ENCODE measurements around the gene EPN2. TPM values are rescaled to one million over a fixed set of nuclear protein-coding genes. Genes with fewer than 3 reads are reported as not detected.

Gene EPN2
- total RNA-seq, 4 donors from 2014 or later: 20.4 to 39.0 (median 31.6) TPM

GRCh38 chr17:19382531-19383444, 145.6 kb downstream of the EPN2 start:
- TF ChIP-seq CTCF (IDR thresholded peaks at IDR 0.05; ENCODE audit: low read depth): no peak

GRCh38 chr17:19383681-19384470, 146.7 kb downstream of the EPN2 start:
- no peak for TF ChIP-seq CTCF (IDR thresholded peaks at IDR 0.05; ENCODE audit: low read depth)

- no peak for TF ChIP-seq CTCF (IDR thresholded peaks at IDR 0.05; ENCODE audit: low read depth)
Observed at GRCh38 chr17:19384723-19385391, 147.7 kb downstream of the EPN2 start.

GRCh38 chr17:19385521-19385983, 148.4 kb downstream of the EPN2 start:
- no peak for TF ChIP-seq CTCF (IDR thresholded peaks at IDR 0.05; ENCODE audit: low read depth)

Small RNAs within 50 kb of the gene (small RNA-seq; reads per million reads assigned to genes)
- 9.1 reads per million, percentile 89 among the genes with 10 or more reads in this experiment for gene MIR1180

Other genes starting within 250 kb of the EPN2 start
- 1 to 10 TPM; 1.1 to 5.5 (median 2.9) TPM for gene FAM83G, start 232.6 kb upstream of the EPN2 start, total RNA-seq
- 1 to 10 TPM; 2.4 to 8.1 (median 4.8) TPM for gene GRAP, start 190.4 kb upstream of the EPN2 start, total RNA-seq
- gene GRAPL, start 109.8 kb upstream of the EPN2 start, total RNA-seq: 1 to 10 TPM; 1.2 to 7.2 (median 3.4) TPM
- 10 to 100 TPM in 2 of 4 donors, 1 to 10 TPM in 2; 4.6 to 25.1 (median 10.5) TPM for gene B9D1, start 125.4 kb downstream of the EPN2 start, total RNA-seq
- 10 to 100 TPM; 11.4 to 24.3 (median 17.1) TPM for gene MAPK7, start 141.1 kb downstream of the EPN2 start, total RNA-seq
- gene MFAP4, start 149.8 kb downstream of the EPN2 start, total RNA-seq: 100 to 1,000 TPM in 2 of 4 donors, 10 to 100 TPM in 2; 14.3 to 185 (median 104) TPM
- 1 to 10 TPM in 2 of 4 donors, under 1 TPM in 2; 0.68 to 7.5 (median 1.0) TPM for gene RNF112, start 173.9 kb downstream of the EPN2 start, total RNA-seq

Data from subcutaneous adipose tissue (tissue), 4 donors.